H1 (cell line): ENCODE data around the gene DLAT. TPM values are rescaled to one million over a fixed set of nuclear protein-coding genes. Genes with fewer than 3 reads are reported as not detected.
A peak's percentile ranks its signal among the peaks of the same experiment; 100 is the strongest.

Experiments
- CTCF ChIA-PET: fragments of 300-600 bp; sonication (Branson Sonifier 250); formaldehyde crosslinking; loops from one replicate; lab custom pipeline; 2021; ENCODE audit not compliant: partially characterized antibody; lab: Charles Lee
- POLR2A ChIA-PET: fragments of 300-600 bp; sonication (Branson Sonifier 250); formaldehyde crosslinking; loops from one replicate; lab custom pipeline; 2021; ENCODE audit warnings: inconsistent platforms; ENCODE audit not compliant: partially characterized antibody; lab: Charles Lee
- DNase-seq, 2 experiments: peaks; one replicate each; pipeline versions ENCODE4 v3.0.0 to v3.0.0-alpha.2; 2010 to 2022; ENCODE audit warnings: low spot score in 2 of 2, low read depth in 1 of 2, mixed read lengths in 1 of 2
- FAIRE-seq: peaks from 2 replicates; lab custom pipeline; 2011; peaks lifted over from hg19 to GRCh38; lab: Jason Lieb, UNC
- H2AFZ ChIP-seq: 2 replicates; pipeline ENCODE4 v1.8.1; 2012; ENCODE audit warnings: low read length, inconsistent platforms
- H2AK5ac ChIP-seq: 2 replicates; pipeline ENCODE4 v1.6.1; 2013; ENCODE audit warnings: low read depth, low read length
- H2BK120ac ChIP-seq: replicated peaks from 2 replicates; pipeline ENCODE3; 2013; ENCODE audit warnings: low read depth, low read length, inconsistent platforms
- H2BK12ac ChIP-seq: 2 replicates; pipeline ENCODE4 v1.6.1; 2013; ENCODE audit warnings: low read depth, low read length
- H2BK15ac ChIP-seq: 2 replicates; pipeline ENCODE4 v1.6.1; 2013; ENCODE audit warnings: low read length
- H2BK20ac ChIP-seq: 2 replicates; pipeline ENCODE4 v1.6.1; 2013; ENCODE audit warnings: low read length
- H2BK5ac ChIP-seq: 2 replicates; pipeline ENCODE4 v1.6.1; 2013; ENCODE audit warnings: low read depth, low read length
- H3K14ac ChIP-seq: 2 replicates; pipeline ENCODE4 v1.6.1; 2013; ENCODE audit warnings: inconsistent platforms; ENCODE audit not compliant: insufficient read length
- H3K18ac ChIP-seq: 2 replicates; pipeline ENCODE4 v1.6.1; 2013; ENCODE audit warnings: low read length; ENCODE audit errors: extremely low read depth
- H3K23ac ChIP-seq: 2 replicates; pipeline ENCODE4 v1.6.1; 2013; ENCODE audit warnings: inconsistent platforms; ENCODE audit not compliant: insufficient read length
- H3K23me2 ChIP-seq: 2 replicates; pipeline ENCODE4 v1.6.1; 2013; ENCODE audit warnings: low read depth, low read length
- H3K27ac ChIP-seq: 2 replicates; pipeline ENCODE4 v1.6.1; 2011; ENCODE audit warnings: low read depth, low read length, inconsistent platforms
- H3K27me3 ChIP-seq, 4 experiments: replicated peaks in 1 of 4; 1 replicate in 1 of 4; 2 replicates in 3 of 4; pipeline versions ENCODE4 v1.6.1 to v1.8.1; 2011 to 2013; ENCODE audit warnings: low read length in 3 of 4, mild to moderate bottlenecking in 3 of 4, inconsistent platforms in 2 of 4, mixed read lengths in 2 of 4, moderate library complexity in 1 of 4; ENCODE audit not compliant: control insufficient read depth in 3 of 4, insufficient read depth in 3 of 4; ENCODE audit errors: extremely low read depth in 1 of 4
- H3K36me3 ChIP-seq, 4 experiments: 2 replicates each; pipeline versions ENCODE4 v1.6.1 to v1.8.1; 2011 to 2013; ENCODE audit warnings: mild to moderate bottlenecking in 4 of 4, low read length in 3 of 4, moderate library complexity in 2 of 4, control low read depth in 1 of 4, inconsistent platforms in 1 of 4; ENCODE audit not compliant: insufficient read depth in 4 of 4, control insufficient read depth in 2 of 4
- H3K4ac ChIP-seq: replicated peaks from 2 replicates; pipeline ENCODE3; 2013; ENCODE audit warnings: low read length, low read depth, mixed read lengths, inconsistent platforms; ENCODE audit not compliant: insufficient read length
- H3K4me1 ChIP-seq, 4 experiments: replicated peaks in 1 of 4; 1 replicate in 1 of 4; 2 replicates in 3 of 4; pipeline versions ENCODE4 v1.6.1 to v1.8.1; 2011 to 2013; ENCODE audit warnings: low read length in 3 of 4, inconsistent platforms in 2 of 4, mixed read lengths in 1 of 4; ENCODE audit not compliant: insufficient read depth in 4 of 4, control insufficient read depth in 3 of 4
- H3K4me2 ChIP-seq, 2 experiments: 2 replicates each; pipeline versions ENCODE4 v1.6.1 to v1.8.1; 2011 to 2013; ENCODE audit warnings: low read depth in 2 of 2, low read length in 2 of 2, control low read depth in 1 of 2, inconsistent platforms in 1 of 2, mild to moderate bottlenecking in 1 of 2; ENCODE audit not compliant: insufficient read depth in 1 of 2
- H3K4me3 ChIP-seq, 4 experiments: fragments of 200-600, 300-600 bp in 1 of 4; sonication (generic), shearing (Covaris generic), sonication (Bioruptor Twin) in 1 of 4; 2 replicates each; pipeline versions ENCODE4 v1.5.1 to v1.8.1; 2011 to 2016; ENCODE audit warnings: low read length in 4 of 4, low read depth in 3 of 4, control low read depth in 2 of 4, inconsistent platforms in 2 of 4, mild to moderate bottlenecking in 2 of 4, mixed read lengths in 1 of 4, moderate library complexity in 1 of 4; ENCODE audit not compliant: insufficient read depth in 2 of 4; ENCODE audit errors: extremely low read depth in 1 of 4
- H3K56ac ChIP-seq: replicated peaks from 2 replicates; pipeline ENCODE3; 2013; ENCODE audit warnings: low read depth, mild to moderate bottlenecking, mixed read lengths, low read length, inconsistent platforms; ENCODE audit not compliant: insufficient read length
- H3K79me1 ChIP-seq: 2 replicates; pipeline ENCODE4 v1.6.1; 2013; ENCODE audit warnings: low read depth, low read length, control low read depth
- H3K79me2 ChIP-seq, 2 experiments: 2 replicates each; pipeline versions ENCODE4 v1.6.1 to v1.8.1; 2012 to 2013; ENCODE audit warnings: low read length in 2 of 2, mild to moderate bottlenecking in 2 of 2, inconsistent platforms in 1 of 2; ENCODE audit not compliant: insufficient read depth in 2 of 2, control insufficient read depth in 1 of 2
- H3K9ac ChIP-seq, 4 experiments: replicated peaks in 1 of 4; 1 replicate in 1 of 4; 2 replicates in 3 of 4; pipeline versions ENCODE4 v1.6.1 to v1.8.1; 2011 to 2013; ENCODE audit warnings: low read depth in 3 of 4, low read length in 3 of 4, control low read depth in 2 of 4, mild to moderate bottlenecking in 2 of 4, moderate library complexity in 2 of 4, inconsistent platforms in 1 of 4; ENCODE audit errors: extremely low read depth in 1 of 4
- H3K9me3 ChIP-seq, 2 experiments: 2 replicates each; pipeline versions ENCODE4 v1.6.1 to v1.8.1; 2012 to 2013; ENCODE audit warnings: mild to moderate bottlenecking in 2 of 2, moderate library complexity in 2 of 2, control low read depth in 1 of 2, inconsistent platforms in 1 of 2, low read depth in 1 of 2, low read length in 1 of 2, mixed read lengths in 1 of 2; ENCODE audit not compliant: insufficient read depth in 2 of 2
- H4K20me1 ChIP-seq, 2 experiments: replicated peaks in 1 of 2; 2 replicates each; pipeline versions ENCODE3 to v1.8.1; 2011 to 2013; ENCODE audit warnings: inconsistent platforms in 2 of 2, low read length in 2 of 2, mild to moderate bottlenecking in 1 of 2; ENCODE audit not compliant: insufficient read depth in 2 of 2, control insufficient read depth in 1 of 2
- H4K5ac ChIP-seq: 2 replicates; pipeline ENCODE4 v1.6.1; 2013; ENCODE audit warnings: low read length, low read depth, mixed read lengths, inconsistent platforms; ENCODE audit not compliant: insufficient read length
- H4K8ac ChIP-seq: 2 replicates; pipeline ENCODE4 v1.8.0; 2013; ENCODE audit warnings: mild to moderate bottlenecking, moderate library complexity, low read length, inconsistent platforms; ENCODE audit not compliant: insufficient read depth; ENCODE audit errors: extremely low read depth
- H4K91ac ChIP-seq: replicated peaks from 2 replicates; pipeline ENCODE3; 2013; ENCODE audit warnings: low read length, mixed read lengths, inconsistent platforms; ENCODE audit not compliant: insufficient read length
- ATF3 ChIP-seq: IDR thresholded peaks from 2 replicates; pipeline ENCODE4 v1.6.1; 2011; ENCODE audit warnings: low read depth, mild to moderate bottlenecking, low read length; ENCODE audit not compliant: insufficient read depth
- HDAC6 ChIP-seq: IDR thresholded peaks from one replicate; pipeline ENCODE4 v1.7.1; 2012; ENCODE audit warnings: low read depth, mild to moderate bottlenecking, inconsistent platforms, low read length, moderate library complexity
- KDM5A ChIP-seq: fragments of 200-600 bp; IDR thresholded peaks from 2 replicates; pipeline ENCODE4 v1.7.1; 2012; ENCODE audit warnings: mild to moderate bottlenecking, low read length, inconsistent platforms, mixed read lengths
- PHF8 ChIP-seq: fragments of 200-600 bp; sonication (generic); conservative IDR thresholded peaks from 2 replicates; pipeline ENCODE4 v1.7.1; 2012; ENCODE audit warnings: low read depth, mild to moderate bottlenecking, inconsistent platforms, low read length, moderate library complexity
- SIRT6 ChIP-seq: IDR thresholded peaks from one replicate; pipeline ENCODE4 v1.7.1; 2012; ENCODE audit warnings: low read length, inconsistent platforms
- SP1 ChIP-seq: IDR thresholded peaks from 2 replicates; pipeline ENCODE4 v1.6.1; 2011; ENCODE audit warnings: low read depth, low read length
- SP2 ChIP-seq: IDR thresholded peaks from 2 replicates; pipeline ENCODE4 v1.6.1; 2012; ENCODE audit warnings: mild to moderate bottlenecking, low read length, inconsistent platforms
- TAF7 ChIP-seq: optimal IDR thresholded peaks from 2 replicates; pipeline ENCODE3; 2011; ENCODE audit warnings: low read depth, mild to moderate bottlenecking, inconsistent platforms, low read length, moderate library complexity, borderline replicate concordance
- WGBS, 2 experiments: shearing (Covaris generic) in 1 of 2; methylation state at CpG; one replicate each; pipeline versions ENCODE4 v1.1.6 to v1.1.7; 2013 to 2015; ENCODE audit warnings: low lambda C conversion rate in 2 of 2, mixed read lengths in 2 of 2, inconsistent platforms in 1 of 2, low coverage in 1 of 2, missing lambda C conversion rate in 1 of 2; ENCODE audit not compliant: insufficient replicate concordance in 2 of 2, insufficient coverage in 1 of 2, insufficient read length in 1 of 2; ENCODE audit errors: extremely low coverage in 1 of 2, missing lambda C conversion rate in 1 of 2; 5-methylcytosine and 5-hydroxymethylcytosine counted together
- polyA plus RNA-seq, 7 experiments: library from polyadenylated mRNA; depleted of rRNA in 3 of 7; stranded (reverse) in 5 of 7; unstranded in 2 of 7; fragments of >200 nt in 5 of 7; fragments of 200-250 nt in 2 of 7; gene quantifications; 1 replicate in 5 of 7; 2 replicates in 1 of 7; 4 replicates in 1 of 7; pipeline versions ENCODE4 v1.2.1 to v1.2.3, GENCODE V29; 2011 to 2013; ENCODE audit warnings: missing spikeins in 2 of 7, mixed read lengths in 2 of 7
- total RNA-seq: library from RNA; stranded (reverse); fragmentation: NEBNext Ultra II Directional; extraction: Animal tissue kit (Norgen Biotek cat#: 25700); gene quantifications from 2 replicates; pipeline ENCODE4 v1.2.1, GENCODE V29; 2021
- TF ChIP-seq, protein P1 (sequence below): IDR thresholded peaks from 2 replicates; pipeline ENCODE4 v1.6.1; 2012; ENCODE audit warnings: inconsistent platforms

DLAT gene
- total and polyA plus RNA-seq, 2 of the 8 experiments (the other 6 are each of a cell fraction or from before 2014, with no cell fraction given): 23.1 to 66.2 TPM

GRCh38 chr11:112087212-112087611 is 62.0 kb downstream of the DLAT start:
- Histone ChIP-seq H3K9me3 (no peaks in the 10 kb centered on the region), H3K79me2 (peaks cover 3 to 45% of the 10 kb centered on the region in 2 experiments), H3K4me3 (peak overlapping the region; percentile 85 to 99 (median 90)), H3K4ac (no peak overlapping the region), H2AFZ (peak overlapping the region; percentile 87; the same call in 1 of the 2 replicates), H3K79me1 (peaks cover 10% of the 10 kb centered on the region; the same call in 1 of the 2 replicates), H4K20me1 (peaks cover 0 to 3% of the 10 kb centered on the region in 2 experiments), H3K27me3 (no peaks in the 10 kb centered on the region), H2BK120ac (no peak overlapping the region), H3K27ac (peak overlapping the region; percentile 78), H4K8ac (no peak overlapping the region), H3K18ac (no peak overlapping the region), H3K9ac (peak overlapping the region; percentile 70 to 94 (median 88)), H4K91ac (no peak overlapping the region), H3K4me2 (peak overlapping the region; percentile 70 to 72), H3K4me1 (peaks cover 0 to 3% (median 0%) of the 10 kb centered on the region in 4 experiments; a peak in 3 of 7 replicates), H3K14ac (no peak overlapping the region), H3K36me3 (peaks cover 10 to 68% (median 48%) of the 10 kb centered on the region in 4 experiments), H3K23ac (no peak overlapping the region), H2BK20ac (no peak overlapping the region), H2BK12ac (no peak overlapping the region), H2BK15ac (no peak overlapping the region), H2AK5ac (no peak overlapping the region), H3K23me2 (peaks cover 9% of the 10 kb centered on the region; the same call in 1 of the 2 replicates), H4K5ac (no peak overlapping the region), H2BK5ac (peak overlapping the region; percentile 64), H3K56ac (no peak overlapping the region)
- FAIRE-seq (no peak), DNase-seq (no peak)
- ChIA-PET CTCF (interaction anchor here (0.6 to 3.9 kb wide), 4 partner anchors 26 to 219 kb away, joined by 3 to 13 read pairs (median 4); no protein-coding TSS in a partner anchor), POLR2A (interaction anchor here (0.7 to 3.8 kb wide), 11 partner anchors 8 to 216 kb away, joined by 3 to 15 read pairs (median 4); partner anchors contain the start of genes ALG9, DLAT, NKAPD1 and PIH1D2)
- 29% methylated on average over 10 of the region's 10 CpGs; no CpG with 5 or more reads in 1 of the 2 experiments for WGBS, 2 experiments
- TF ChIP-seq HDAC6: no peak
- TF ChIP-seq PHF8: no peak
- no peak for TF ChIP-seq ATF3
- TF ChIP-seq KDM5A: no peak
- TF ChIP-seq TAF7: no peak
- TF ChIP-seq SIRT6: no peak
- no peak for TF ChIP-seq SP2
- TF ChIP-seq, protein P1, sequence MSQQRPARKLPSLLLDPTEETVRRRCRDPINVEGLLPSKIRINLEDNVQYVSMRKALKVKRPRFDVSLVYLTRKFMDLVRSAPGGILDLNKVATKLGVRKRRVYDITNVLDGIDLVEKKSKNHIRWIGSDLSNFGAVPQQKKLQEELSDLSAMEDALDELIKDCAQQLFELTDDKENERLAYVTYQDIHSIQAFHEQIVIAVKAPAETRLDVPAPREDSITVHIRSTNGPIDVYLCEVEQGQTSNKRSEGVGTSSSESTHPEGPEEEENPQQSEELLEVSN: no peak
- TF ChIP-seq SP1: no peak
